HPDE6-E6E7 (cell line): ENCODE results near the gene THADA.

Experiments
- DNase-seq: peaks from one replicate; pipeline ENCODE4 v3.0.0; 2011; ENCODE audit warnings: missing footprints; ENCODE audit errors: extremely low spot score

The THADA gene

GRCh38 chr2:43358410-43359201 is 237.2 kb downstream of the THADA start:
- DNase-seq = no peak

GRCh38 chr2:43356774-43357173 is 239.1 kb downstream of the THADA start:
- DNase-seq = no peak

DNA sequence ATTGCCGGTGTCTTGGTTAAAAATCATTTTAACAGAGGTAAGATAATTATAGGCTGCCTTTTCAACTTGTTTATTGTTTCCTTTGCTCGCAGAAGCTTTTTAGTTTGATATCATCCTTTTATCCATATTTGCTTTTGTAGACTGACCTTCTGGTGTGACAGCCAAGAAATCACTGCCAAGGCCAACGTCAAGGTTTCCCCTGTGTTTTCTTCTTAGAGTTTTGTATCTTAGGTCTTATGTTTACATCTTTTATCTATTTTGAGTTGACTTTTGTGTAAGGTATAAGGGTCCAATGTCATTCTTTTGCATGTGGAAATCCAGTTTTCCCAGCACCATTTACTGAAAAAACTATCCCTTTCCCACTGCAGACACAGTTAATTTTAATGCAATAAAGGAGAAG is 240.4 kb downstream of the THADA start:
- no peak for DNase-seq

GRCh38 chr2:43349904-43350303 is 245.9 kb downstream of the THADA start:
- no peak for DNase-seq

DNA sequence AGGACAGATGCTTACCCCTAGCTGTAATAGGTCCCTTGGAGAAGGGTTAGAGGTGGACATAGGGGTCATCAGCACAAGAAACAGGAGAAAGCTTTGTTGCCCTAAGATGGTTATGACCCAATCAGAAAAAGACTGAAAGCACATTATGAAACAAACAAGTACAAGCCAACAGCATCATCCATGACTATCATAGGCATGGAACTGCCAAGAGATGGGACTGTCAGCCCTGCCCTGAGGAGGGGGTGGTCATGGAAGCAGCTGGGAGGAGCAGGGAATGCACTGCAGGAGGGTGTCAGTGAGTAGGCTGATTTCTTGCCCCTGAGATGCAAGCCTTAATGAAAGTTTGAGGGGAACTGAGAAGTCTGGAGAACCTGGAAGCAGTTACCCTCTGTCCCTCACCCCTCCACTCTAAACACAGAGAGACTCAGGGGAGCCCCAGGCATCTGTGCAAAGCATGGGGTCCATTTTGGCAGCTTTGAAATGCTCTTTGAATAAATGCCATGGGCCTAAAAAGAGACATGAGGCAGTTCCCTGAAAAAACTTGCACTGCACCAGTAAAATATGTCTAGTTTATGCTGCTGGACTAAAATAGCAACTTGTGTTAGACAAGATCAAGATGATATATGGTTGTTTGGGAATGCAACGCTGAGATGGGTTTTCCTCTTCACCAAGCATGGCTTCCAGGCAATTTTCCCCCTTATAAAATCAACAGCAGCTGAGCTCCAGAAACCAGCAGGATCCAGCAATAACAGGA is 246.8 kb downstream of the THADA start:
- DNase-seq = no peak

GRCh38 chr2:43347746-43348145 is 248.1 kb downstream of the THADA start:
- no peak for DNase-seq

DNA sequence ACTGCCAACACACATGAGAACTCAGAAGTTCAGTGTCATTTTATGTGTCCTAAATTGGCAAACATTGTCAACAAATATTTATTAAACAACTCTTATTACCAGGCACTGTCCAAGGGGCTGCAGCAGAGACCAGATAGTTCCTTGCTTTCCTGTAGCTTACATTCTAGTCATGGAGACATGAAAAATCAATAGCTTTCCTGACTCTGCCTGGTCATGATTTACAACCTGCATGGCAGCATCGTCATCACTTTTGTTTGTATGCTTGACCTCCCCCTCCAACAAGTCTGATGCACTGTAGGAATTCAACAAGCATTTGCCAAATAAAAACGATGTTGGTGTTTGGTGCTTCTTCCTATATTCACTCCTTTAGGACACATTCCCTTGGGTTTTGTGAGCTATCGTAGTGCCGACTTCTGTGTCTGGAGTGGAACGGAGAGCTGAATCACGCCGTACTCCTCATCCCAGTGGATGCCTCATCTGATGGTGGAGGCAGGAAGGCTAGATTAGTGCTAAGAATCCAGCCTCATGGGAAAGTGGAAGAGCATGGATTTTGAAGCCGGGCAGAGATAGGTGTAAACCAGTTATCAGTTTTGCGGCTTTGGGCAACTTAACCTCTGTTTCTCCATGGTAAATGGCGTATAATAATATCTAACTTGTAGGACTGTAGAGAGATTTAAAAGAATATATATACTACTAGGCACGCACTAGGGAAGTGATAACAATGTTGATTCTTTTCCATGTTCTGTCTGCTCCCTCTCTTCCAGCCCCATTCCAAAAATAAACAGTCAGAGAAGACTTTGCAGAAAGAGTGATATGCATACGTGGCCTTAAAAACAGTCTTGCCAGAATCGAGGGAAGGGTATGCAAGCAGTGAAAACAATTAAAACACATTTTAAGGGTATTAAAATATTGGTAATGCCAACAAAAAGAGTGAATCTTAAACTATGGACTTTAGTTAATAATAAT is 249.0 kb downstream of the THADA start:
- no peak for DNase-seq

DNA sequence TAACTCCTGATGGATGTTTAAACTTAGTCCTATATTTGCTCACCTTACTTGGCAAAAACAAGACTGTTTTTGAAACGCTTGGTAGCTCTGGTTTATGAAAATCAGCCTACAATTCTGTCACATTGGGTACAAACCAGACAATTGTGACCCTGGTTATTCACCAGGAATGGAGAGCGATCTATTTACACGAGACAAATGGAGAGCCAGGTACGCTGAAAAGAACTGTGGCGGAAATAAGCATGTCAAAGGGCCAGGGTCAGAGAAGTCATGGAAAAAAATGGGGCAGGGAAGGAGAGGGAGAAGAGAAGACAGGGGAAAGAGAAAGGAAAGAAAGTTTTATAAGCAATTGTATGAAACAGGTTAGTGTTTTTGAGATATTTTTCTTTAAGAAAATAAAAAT is 250.0 kb downstream of the THADA start:
- no peak for DNase-seq

- no peak for DNase-seq
These were observed 250.4 kb downstream of the THADA start for GRCh38 chr2:43345391-43345813.

DNA sequence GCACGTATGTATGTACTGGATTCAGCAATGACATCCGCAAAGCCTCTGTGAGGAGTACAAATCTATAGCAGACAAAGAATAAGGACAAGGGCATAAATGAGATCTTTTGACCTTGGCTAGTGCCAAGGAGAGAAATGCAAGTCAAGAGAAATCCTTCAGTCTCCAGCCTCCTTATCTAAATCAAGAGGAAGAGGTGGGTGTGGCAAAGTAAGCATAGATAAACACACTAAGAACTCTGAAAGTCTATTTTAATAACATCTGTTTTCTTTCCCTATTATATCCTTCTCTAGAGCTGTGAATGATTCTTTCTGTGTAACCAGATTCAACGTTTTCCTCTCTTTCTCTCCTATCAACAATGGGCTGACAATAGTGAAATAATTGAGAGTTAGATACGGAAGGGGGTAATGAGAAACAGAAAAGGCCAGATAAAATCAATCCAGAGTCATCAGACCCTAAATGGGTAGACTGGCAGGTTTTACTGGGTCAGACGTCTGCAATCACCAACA is 250.9 kb downstream of the THADA start:
- DNase-seq = no peak

DNA sequence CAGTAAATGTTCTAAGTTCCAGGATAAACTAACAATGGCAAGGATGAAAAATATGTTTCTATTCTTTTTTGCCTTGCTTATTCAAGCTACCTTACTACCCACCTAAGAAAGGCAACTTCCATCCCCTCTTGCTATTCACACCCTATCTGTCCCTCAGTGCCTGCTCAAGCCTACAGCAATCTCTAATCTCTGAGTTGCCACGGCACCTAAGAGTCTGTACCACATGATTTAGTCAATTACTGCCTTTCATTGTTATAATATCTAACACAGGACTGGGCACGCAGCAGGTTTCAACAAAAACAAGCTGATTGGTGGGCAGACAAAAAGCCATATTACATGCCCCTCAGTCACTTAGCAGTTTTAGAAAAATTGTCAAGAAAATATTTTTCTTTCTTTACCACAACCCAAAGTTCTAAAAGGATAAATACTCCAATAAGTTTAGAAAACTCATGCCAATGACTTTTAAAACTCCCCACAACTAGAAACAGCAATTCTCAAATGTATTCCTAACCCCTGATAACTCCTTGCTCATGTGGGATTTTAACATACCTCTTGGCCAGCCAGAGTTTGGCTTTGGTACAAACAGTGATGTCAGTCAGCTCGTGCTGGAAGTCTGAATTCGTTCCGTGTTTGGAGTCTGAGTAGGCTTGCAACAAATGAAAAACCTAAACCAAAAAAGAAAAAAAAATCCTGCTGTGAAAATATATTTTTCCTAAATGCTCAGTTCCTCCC is 252.1 kb downstream of the THADA start:
- no peak for DNase-seq

DNA sequence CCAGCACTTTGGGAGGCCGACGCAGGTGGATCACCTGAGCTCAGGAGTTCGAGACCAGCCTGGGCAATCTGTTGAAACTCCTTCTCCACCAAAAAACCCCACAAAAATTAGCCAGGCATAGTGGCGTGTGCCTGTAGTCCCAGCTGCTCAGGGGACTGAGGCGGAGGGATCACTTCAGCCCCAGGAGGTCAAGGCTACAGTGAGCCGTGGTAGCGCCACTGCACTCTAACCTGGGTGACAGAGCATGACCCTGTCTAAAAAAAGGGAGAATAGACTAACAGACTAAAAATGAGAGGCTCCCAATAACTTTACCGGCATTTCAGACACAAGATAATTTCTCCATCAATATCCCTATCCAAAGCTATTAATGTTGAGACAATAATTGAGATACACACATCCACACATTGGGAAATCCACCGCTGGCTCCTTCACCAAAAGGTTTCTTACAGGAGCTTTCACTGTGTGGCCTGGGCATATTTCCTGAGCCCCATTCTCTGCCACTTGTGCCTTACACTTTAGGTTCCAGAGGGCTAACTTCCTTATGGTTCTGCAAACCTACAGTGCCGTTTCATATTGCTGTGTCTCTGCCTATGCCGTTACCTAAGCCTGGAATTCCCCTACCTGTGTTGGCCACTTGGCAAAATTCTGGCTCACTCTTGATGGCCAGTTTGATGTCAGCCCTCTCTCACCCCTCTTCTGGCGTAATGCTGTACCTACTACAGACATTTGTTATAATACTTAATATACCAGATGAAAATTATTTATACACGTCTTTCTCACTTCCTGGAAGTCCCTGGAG is 253.7 kb downstream of the THADA start:
- DNase-seq = no peak

DNA sequence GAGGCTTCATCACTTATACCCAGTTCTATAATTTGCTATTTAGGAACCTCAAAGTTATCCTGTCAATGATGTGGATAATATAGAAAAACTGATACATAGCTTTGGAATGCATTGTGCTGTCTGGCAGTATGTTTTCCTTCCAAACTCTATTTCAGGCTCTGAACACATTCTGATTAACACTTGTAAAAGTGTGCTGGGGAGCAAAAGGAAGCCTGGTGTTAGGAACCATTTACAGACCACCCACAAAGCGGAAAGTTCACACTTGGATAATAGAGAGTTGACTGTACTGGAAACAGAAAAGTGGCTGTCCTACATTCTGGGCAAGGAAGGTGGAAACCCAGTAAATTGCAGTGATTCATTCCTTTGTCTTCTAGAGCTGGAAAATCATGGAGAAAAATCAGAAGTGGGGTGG is 254.9 kb downstream of the THADA start:
- DNase-seq = peak; percentile 49

DNA sequence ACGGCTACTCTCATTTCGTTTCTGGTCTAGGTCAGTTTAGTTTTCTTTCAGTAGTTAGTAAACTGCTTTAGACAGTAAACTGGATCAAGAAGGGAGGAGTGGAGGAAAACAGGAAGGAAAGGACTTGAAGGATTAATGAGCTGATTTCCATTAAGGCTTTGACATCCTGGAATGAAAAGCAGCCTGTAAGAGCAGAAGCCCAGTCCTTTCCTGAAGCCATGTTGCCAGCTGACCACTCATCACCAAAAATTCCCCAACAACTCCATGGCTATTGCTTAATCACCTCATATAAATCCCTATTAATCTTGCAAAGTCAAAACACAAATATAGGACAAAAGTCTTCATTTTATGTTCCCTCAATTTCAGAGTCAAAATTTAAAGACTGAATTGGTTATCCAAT is 255.8 kb downstream of the THADA start:
- no peak for DNase-seq

DNA sequence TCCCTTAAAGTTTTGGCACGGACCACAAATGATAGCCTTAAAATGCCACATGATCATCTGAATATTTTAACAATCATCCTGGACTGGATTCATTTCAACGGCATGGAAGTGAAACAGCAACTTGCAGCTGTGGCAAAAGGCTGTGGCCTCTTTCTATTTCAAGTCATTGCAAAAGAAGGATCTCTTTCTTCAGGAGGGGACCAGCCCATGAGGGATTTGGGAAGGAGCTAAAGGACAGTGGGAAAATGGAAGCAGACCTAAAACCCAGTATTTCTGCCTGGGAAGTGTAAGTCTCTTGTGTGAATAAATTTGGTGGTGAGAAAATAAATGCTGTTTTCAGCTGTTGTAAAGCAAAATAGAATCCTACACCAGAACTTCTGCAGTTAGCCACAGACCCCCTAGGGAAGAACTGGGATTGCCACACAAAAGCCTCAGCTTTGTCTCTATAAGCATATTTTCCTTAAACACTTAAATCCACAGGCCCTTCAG is 262.1 kb downstream of the THADA start:
- peak; percentile 21 for DNase-seq

GRCh38 chr2:43333101-43333655 is 262.7 kb downstream of the THADA start:
- DNase-seq = no peak

DNA sequence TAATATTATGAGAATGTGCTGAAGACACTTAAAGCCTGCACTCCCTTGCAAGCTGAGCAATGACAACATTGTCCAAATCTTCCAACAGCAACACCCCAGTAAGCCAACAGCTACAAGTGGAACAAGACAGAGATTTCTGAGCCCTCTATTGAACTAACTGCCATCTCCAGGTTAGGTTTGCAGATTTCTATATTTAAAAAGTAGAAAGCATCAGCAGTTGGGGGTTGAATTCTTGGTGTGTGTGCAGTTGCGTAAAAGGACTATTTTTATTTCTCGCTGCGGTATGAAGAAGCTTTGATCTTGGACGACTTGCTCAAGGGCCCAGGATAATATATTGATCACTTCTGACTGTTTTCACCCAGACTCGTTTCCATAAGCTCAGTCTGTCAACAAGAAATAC is 263.2 kb downstream of the THADA start:
- no peak for DNase-seq

DNA sequence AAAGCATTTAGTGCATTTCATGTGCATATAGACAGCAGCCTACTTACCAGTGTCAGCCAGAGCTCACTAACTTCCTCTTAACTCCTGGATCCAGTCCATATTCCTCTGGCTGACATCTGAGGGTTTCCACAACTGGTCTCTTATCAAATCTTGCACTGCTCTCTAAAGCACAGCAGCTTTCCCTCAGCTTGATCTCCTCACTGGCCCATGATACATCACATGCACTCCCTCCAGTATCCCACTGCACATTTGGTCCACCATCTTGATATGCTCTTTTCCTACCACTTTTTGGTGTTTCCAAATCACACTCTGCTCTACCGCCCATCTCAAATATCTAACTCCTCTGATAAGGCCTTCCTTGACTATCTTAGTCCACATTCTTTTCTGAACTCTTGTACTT is 264.4 kb downstream of the THADA start:
- no peak for DNase-seq

DNA sequence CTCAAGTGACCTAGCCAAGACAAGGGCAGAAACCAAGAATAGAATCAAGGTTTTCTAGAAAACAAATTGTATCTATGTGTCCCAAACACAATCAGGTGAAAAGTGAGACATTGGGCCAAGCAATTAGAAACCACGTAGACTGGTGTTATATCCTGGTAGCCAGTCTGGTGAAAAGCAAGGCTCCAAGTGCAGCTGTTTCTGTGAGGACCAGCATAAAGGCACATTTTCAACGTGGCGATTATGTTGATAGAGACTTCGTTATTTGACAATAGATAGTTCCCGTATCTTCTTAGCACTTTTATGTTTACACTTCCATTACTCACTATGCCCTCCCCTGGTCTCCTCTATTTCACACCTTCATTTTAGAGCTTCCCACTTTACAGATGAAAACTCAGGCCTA is 266.2 kb downstream of the THADA start:
- no peak for DNase-seq

DNA sequence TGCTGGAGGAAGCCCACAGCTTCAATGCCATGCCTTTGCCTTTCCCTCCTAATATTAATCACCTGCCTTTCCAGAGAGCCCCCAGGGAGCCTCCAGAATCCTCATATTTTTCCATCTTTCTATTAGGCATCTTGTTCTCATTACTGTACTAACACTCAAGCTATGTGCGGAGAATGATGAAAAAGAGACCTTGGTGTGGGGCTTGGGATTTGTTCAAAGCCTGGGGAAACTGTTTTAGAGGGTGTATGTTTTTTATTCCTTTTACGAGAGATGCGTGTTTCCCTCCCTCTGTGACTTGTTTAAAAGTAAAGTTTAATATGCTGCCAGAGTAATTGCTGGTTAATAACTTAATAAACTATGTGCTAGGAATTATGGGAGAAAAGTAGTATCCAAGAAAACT is 267.0 kb downstream of the THADA start:
- no peak for DNase-seq
